Osteocyte (in vitro differentiated cells): ENCODE measurements around the gene MYADM. TPM values are rescaled to one million over a fixed set of nuclear protein-coding genes. Genes with fewer than 3 reads are reported as not detected.
"Not testable (repeated sequence)": the region's sequence is repeated elsewhere in the genome, so short reads cannot be mapped to it uniquely, and the experiment has no call there.

ENCODE experiments used
- DNase-seq: peaks from one replicate; pipeline ENCODE4 v3.0.0; 2021; ENCODE audit warnings: mixed read lengths; ENCODE audit not compliant: unreplicated experiment; ENCODE audit errors: extremely low spot score
- H3K27ac Mint-ChIP-seq: one replicate; pipeline ENCODE4 v1.8.0; 2021; ENCODE audit warnings: mild to moderate bottlenecking, mixed read lengths; ENCODE audit not compliant: unreplicated experiment
- H3K27me3 Mint-ChIP-seq: one replicate; pipeline ENCODE4 v1.8.0; 2021; ENCODE audit warnings: mixed read lengths; ENCODE audit not compliant: unreplicated experiment
- H3K36me3 Mint-ChIP-seq: one replicate; pipeline ENCODE4 v1.8.0; 2021; ENCODE audit warnings: mixed read lengths; ENCODE audit not compliant: unreplicated experiment
- H3K4me1 Mint-ChIP-seq: one replicate; pipeline ENCODE4 v1.8.0; 2021; ENCODE audit warnings: mixed read lengths; ENCODE audit not compliant: unreplicated experiment
- H3K4me3 Mint-ChIP-seq: one replicate; pipeline ENCODE4 v1.8.0; 2021; ENCODE audit warnings: mild to moderate bottlenecking, moderate library complexity, mixed read lengths; ENCODE audit not compliant: unreplicated experiment
- H3K9me3 Mint-ChIP-seq: one replicate; pipeline ENCODE4 v1.8.0; 2021; ENCODE audit warnings: mixed read lengths; ENCODE audit not compliant: unreplicated experiment
- total RNA-seq: library from RNA; stranded (reverse); gene quantifications from 2 replicates; pipeline ENCODE4 v1.2.1, GENCODE V29; 2021
- TF ChIP-seq, protein P1 (sequence below): fragments of 200-600 bp; sonication (generic); IDR thresholded peaks from 2 replicates; pipeline ENCODE4 v1.5.0; 2021; ENCODE audit warnings: antibody characterized with exemption, mild to moderate bottlenecking, moderate library complexity

The MYADM gene
- total RNA-seq, 1 donor from 2014 or later, result 165 TPM

DNA sequence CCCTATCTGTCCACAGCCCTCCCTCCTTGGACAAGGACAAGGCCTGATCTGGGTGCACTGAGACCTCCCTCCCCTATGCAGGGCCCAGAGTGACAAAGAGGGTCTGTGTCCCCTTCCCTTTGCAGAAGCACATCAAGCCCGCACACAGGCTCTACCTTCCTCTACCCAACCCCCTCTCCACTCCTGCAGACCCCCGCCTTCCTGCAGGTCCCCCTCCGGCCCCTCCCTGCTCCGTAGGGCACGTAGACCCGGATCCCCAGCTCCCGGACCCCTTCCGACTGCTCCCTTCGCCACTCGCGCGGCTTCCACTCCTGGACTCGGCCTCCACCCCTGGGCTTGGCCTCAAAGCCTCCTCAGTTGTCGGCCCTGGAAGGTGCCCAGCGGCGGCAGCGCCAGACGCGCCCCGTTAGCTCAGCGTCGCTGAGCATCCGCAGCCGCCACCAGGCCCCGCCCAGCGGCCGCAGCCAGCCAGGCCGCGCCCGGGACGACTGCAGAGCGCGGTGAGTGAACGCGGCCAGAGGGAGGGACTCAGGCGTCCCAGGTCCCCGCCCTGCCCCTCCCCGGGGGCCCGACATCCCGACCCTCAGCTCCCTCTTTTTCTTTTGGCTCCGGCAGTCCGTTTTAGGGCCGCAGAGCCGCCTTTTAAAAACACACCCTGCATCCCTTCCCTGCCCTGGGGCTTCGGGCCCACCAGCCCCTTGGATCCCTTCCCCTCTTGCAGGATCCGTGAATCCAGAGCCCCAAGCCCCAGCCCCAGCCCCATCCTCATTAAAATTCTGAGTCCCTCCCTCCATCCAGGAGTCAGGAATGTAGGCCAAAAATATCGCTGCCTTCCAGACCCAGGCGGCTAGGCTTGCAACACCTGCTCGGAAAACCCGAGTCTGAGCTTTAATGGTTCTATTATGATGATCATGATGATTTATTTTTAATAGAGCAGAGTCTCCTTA is 1.5 kb upstream of the MYADM start:
- H3K27ac Mint-ChIP-seq, result peak overlapping the region; percentile 100
- H3K27me3 Mint-ChIP-seq, result no peaks in the 10 kb centered on the region
- no peaks in the 10 kb centered on the region for H3K9me3 Mint-ChIP-seq
- peak overlapping the region; percentile 97 for H3K4me3 Mint-ChIP-seq
- peaks cover 32% of the 10 kb centered on the region for H3K4me1 Mint-ChIP-seq
- H3K36me3 Mint-ChIP-seq, result peaks cover 4% of the 10 kb centered on the region
- peak; percentile 89 for DNase-seq
- TF ChIP-seq, protein P1, sequence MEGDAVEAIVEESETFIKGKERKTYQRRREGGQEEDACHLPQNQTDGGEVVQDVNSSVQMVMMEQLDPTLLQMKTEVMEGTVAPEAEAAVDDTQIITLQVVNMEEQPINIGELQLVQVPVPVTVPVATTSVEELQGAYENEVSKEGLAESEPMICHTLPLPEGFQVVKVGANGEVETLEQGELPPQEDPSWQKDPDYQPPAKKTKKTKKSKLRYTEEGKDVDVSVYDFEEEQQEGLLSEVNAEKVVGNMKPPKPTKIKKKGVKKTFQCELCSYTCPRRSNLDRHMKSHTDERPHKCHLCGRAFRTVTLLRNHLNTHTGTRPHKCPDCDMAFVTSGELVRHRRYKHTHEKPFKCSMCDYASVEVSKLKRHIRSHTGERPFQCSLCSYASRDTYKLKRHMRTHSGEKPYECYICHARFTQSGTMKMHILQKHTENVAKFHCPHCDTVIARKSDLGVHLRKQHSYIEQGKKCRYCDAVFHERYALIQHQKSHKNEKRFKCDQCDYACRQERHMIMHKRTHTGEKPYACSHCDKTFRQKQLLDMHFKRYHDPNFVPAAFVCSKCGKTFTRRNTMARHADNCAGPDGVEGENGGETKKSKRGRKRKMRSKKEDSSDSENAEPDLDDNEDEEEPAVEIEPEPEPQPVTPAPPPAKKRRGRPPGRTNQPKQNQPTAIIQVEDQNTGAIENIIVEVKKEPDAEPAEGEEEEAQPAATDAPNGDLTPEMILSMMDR, result no peak

DNA sequence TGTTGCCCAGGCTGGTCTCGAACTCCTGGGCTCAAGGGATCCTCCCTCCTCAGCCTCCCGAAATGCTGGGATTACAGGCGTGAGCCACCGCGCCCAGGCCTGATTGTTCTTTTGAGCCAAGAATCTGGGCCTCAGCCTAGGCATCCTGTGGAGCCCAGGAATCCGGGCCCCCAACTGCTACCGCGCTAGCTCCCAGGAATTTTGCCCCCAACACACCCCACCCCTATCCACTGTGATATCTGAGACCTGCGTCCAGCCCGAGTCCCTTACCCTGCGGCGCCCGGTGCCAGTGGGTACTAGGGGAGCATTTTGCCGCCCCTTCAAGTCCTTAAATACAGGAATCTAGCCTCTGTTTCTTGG is 838 bp upstream of the MYADM start:
- H3K4me1 Mint-ChIP-seq, result peaks cover 36% of the 10 kb centered on the region
- TF ChIP-seq, protein P1, result no peak
- DNase-seq, result no peak
- no peaks in the 10 kb centered on the region for H3K27me3 Mint-ChIP-seq
- H3K36me3 Mint-ChIP-seq, result peaks cover 9% of the 10 kb centered on the region
- H3K9me3 Mint-ChIP-seq, result no peaks in the 10 kb centered on the region
- H3K27ac Mint-ChIP-seq, result peak overlapping the region; percentile 100
- H3K4me3 Mint-ChIP-seq, result peak overlapping the region; percentile 97

DNA sequence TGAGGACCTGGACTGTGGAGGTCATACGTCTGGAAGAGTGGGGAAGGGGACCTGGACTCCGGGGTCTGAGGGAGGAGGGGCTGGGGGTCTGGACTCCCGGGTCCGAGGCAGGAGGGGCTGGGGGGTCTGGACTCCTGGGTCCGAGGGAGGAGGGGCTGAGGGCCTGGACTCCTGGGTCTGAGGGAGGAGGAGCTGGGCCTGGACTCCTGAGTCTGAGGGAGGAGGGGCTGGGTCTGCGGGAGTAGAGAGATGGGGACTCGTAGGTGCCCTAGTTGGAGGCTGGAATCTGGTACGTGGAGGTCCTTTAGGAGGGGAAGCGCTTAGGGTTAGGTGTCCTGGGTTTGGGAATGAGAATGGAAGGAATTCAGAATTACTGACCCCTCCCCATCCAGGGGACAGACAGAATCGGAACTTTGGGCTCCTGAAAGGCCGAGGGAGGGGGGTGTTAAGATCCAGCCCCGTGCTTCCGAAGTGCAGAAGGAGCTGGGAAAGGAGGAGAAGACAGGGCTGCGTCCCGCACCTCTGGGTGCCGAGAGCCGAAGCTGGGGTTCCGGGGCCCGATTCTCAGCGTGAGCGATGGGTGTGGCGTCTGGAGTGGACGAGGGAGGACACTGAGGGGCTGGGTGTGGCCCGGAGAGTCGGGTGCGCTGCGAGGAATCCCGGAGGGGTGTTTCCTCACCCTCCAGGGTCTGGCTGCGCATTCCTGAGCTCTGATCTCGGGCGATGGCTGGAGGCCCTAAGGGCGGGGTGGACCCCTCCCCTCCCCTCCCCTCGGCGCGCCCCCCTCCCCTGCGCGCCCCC is 608 bp downstream of the MYADM start:
- TF ChIP-seq, protein P1, result no peak
- Mint-ChIP-seq H3K4me3 (peak overlapping the region; percentile 97), H3K36me3 (peaks cover 14% of the 10 kb centered on the region), H3K9me3 (no peaks in the 10 kb centered on the region), H3K4me1 (peaks cover 36% of the 10 kb centered on the region), H3K27ac (peak overlapping the region; percentile 100), H3K27me3 (no peaks in the 10 kb centered on the region)
- DNase-seq, result peak; percentile 91

DNA sequence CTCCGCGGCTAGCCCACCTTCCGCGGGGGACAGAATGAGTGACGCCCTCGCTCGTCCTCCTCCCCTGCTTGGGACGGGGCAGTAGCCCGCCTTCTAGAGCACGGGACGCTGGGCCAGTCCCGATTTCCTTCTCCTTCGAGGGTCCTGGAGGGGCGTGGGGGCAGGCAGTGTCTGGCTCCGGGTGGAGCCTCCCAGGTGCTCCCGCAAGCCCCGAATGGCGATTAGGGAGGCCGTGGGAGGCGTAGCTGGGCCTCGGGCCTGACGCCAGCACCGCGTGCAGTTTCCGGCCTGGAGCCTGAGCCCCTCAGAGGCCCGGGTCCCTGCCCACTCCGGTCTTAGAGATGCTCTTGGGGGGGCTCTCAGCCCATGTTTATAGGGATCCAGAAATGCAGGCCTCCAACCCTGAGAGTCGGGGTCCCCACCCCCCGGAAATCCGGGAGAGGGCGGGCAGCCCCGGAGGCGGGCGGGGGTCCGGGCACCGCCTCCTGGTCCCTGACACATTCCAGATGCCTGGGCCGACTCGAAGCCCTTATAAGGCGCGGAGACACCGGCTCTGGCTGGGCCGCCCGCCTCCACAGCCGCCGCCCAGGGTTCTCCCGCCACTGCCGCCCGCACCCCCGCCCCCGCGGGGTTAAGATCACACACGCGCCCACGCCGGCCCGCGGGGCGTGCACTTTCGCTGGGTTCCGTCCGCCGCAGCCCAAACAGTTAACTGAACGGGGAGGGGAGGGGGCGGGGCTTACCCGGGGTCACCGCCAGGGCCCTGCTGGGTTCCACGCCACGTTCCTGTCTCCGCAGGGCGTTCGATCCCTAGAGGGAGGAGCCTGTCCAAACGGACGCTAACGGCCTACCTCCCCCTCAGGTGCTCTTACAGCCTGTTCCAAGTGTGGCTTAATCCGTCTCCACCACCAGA is 1.5 kb downstream of the MYADM start:
- Mint-ChIP-seq H3K36me3 (peaks cover 23% of the 10 kb centered on the region), H3K27me3 (no peaks in the 10 kb centered on the region), H3K27ac (peak overlapping the region; percentile 93), H3K4me1 (peaks cover 36% of the 10 kb centered on the region), H3K9me3 (no peaks in the 10 kb centered on the region), H3K4me3 (peak overlapping the region; percentile 97)
- DNase-seq, result peak; percentile 95
- TF ChIP-seq, protein P1, result peak; percentile 40

DNA sequence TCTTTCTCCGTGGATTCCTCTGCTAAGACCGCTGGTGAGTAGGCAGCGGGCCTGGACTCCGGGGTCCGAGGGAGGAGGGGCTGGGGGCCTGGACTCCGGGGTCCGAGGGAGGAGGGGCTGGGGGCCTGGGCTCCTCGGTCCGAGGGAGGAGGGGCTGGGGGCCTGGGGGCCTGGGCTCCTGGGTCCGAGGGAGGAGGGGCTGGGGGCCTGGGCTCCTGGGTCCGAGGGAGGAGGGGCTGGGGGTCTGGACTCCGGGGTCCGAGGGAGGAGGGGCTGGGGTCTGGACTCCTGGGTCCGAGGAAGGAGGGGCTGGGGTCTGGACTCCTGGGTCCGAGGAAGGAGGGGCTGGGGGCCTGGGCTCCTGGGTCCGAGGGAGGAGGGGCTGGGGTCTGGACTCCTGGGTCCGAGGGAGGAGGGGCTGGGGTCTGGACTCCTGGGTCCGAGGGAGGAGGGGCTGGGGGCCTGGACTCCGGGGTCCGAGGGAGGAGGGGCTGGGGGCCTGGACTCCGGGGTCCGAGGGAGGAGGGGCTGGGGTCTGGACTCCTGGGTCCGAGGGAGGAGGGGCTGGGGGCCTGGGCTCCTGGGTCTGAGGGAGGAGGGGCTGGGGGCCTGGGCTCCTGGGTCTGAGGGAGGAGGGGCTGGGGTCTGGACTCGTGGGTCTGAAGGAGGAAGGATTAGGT is 2.3 kb downstream of the MYADM start:
- not testable (repeated sequence) for H3K9me3 Mint-ChIP-seq, DNase-seq, H3K27me3 Mint-ChIP-seq
- peak overlapping the region; percentile 92 for H3K27ac Mint-ChIP-seq
- peaks cover 30% of the 10 kb centered on the region for H3K36me3 Mint-ChIP-seq
- peaks cover 39% of the 10 kb centered on the region for H3K4me1 Mint-ChIP-seq
- H3K4me3 Mint-ChIP-seq, result peak overlapping the region; percentile 97
